IPS-20b (cell line): ENCODE data around the gene USP49.

Experiments used
- H3K27ac ChIP-seq: one replicate; pipeline ENCODE4 v1.5.1; 2013; ENCODE audit warnings: low read length
- H3K27me3 ChIP-seq: 2 replicates; pipeline ENCODE4 v1.6.1; 2013; ENCODE audit warnings: mild to moderate bottlenecking, low read length, inconsistent platforms; ENCODE audit not compliant: insufficient read depth
- H3K36me3 ChIP-seq: 2 replicates; pipeline ENCODE4 v1.6.1; 2013; ENCODE audit warnings: low read depth, mild to moderate bottlenecking, inconsistent platforms, low read length, moderate library complexity; ENCODE audit not compliant: insufficient read depth
- H3K4me1 ChIP-seq: 2 replicates; pipeline ENCODE4 v1.6.1; 2013; ENCODE audit warnings: mild to moderate bottlenecking, control low read depth, inconsistent platforms, low read length, moderate library complexity; ENCODE audit not compliant: insufficient read depth
- H3K4me3 ChIP-seq: 2 replicates; pipeline ENCODE4 v1.5.1; 2013; ENCODE audit warnings: mild to moderate bottlenecking, low read length, inconsistent platforms
- H3K9ac ChIP-seq: 2 replicates; pipeline ENCODE4 v1.6.1; 2013; ENCODE audit warnings: low read depth, mild to moderate bottlenecking, inconsistent platforms, low read length, moderate library complexity
- H3K9me3 ChIP-seq: 2 replicates; pipeline ENCODE4 v1.6.1; 2013; ENCODE audit warnings: mild to moderate bottlenecking, low read depth, low read length, inconsistent platforms; ENCODE audit not compliant: insufficient read depth

The USP49 gene

DNA sequence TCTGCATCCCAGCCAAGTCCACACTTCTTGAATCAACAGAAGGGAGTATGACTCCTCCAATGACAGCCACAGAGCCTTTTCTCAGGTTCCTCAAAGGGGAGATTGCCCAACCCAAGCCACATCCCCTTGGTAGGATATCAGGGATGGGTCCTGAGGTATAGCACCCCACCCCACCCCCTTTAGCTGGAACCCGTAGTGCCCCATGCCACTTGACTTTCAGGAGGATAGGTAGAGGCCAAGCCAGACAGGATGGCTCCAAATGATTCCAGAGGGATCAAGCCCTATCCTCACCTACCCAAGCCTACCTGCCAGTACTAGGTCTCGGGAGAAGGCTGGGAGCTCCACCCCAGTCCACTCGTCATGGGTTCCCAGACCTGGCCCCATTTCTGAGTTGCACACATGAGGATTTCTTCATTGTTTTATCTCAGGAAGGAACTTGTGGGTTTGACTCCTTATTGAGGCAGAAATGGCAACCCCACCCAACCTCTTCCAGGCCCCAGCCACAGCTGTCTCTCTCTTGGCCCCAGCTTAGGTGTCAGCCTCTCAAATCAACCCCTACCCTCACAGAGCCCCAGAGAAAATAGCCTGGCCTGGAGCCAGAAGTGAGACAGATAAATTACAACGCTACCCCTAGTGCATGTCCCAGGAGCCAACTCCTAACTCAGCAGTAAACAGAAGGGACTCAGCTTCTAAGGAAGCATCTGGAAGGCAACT, 42.8 kb upstream of the USP49 start:
- H3K4me1 ChIP-seq, result peaks cover 23% of the 10 kb centered on the region
- H3K27me3 ChIP-seq, result peaks cover 13% of the 10 kb centered on the region; the same call in 1 of the 2 replicates
- H3K4me3 ChIP-seq, result no peak overlapping the region; the same call in 1 of the 2 replicates
- no peak overlapping the region for H3K27ac ChIP-seq
- H3K9me3 ChIP-seq, result no peaks in the 10 kb centered on the region
- peaks cover 36% of the 10 kb centered on the region for H3K36me3 ChIP-seq
- no peak overlapping the region for H3K9ac ChIP-seq

DNA sequence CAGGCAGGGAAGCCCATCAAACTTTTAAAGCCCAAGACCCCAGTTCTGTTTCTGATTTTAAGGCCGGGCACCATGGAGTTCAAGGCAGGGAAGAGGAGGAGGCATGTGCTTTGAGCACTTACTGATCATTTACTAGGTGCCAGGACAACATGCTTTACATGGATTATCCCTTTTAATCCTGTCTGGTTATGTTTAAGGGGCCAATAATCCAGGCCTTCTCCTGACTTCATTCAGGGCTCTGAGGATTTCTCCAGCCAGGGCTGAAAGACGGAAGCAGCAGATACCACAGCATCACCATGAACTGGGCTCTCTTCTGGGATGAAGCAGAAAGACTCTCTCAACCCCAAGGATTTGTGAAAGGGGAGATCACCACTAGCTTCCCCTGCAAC, 42.3 kb upstream of the USP49 start:
- no peak overlapping the region for H3K4me3 ChIP-seq
- H3K36me3 ChIP-seq, result peaks cover 41% of the 10 kb centered on the region
- H3K9me3 ChIP-seq, result no peaks in the 10 kb centered on the region
- H3K4me1 ChIP-seq, result peaks cover 23% of the 10 kb centered on the region
- H3K27me3 ChIP-seq, result peaks cover 13% of the 10 kb centered on the region; the same call in 1 of the 2 replicates
- no peak overlapping the region for H3K27ac ChIP-seq
- no peak overlapping the region for H3K9ac ChIP-seq

DNA sequence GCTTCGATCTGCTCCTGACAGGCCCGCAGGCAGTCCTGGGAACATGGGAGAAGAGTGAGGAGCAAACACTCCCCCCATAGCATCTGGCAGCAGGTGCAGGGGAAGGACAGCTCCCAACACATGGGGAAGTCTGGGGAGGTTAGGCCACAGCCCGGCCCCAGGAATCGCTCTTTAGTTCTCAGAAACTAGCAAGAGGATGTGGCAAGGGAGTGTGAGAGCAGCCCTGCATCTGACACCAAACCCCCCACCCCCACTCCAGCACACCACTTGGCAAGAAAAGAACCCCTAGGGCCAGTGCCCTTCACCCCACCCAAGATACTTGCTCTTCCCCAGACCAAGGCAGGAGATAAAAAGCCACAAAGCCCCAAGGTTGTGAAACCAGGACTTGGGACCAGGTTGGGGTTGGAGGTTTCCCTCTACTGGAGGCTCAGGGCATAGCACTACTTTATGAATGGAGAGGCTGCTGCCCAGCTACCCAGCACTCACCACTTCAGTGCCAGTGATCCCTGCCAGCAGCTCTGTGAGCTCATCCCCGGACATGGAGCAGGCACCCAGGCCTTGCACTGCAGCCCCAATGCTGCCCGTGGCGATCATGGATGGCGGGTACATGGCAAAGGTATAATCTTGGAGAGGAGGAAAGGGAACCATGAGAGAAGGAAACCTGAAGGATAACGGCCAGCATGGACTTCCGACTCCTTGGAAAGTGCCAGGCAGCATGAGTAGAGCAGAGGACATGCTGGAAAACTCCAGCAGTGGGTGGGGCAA, 41.1 kb upstream of the USP49 start:
- Histone ChIP-seq H3K36me3 (peaks cover 53% of the 10 kb centered on the region), H3K27ac (no peak overlapping the region), H3K9me3 (no peaks in the 10 kb centered on the region), H3K4me1 (peaks cover 21% of the 10 kb centered on the region), H3K27me3 (peaks cover 13% of the 10 kb centered on the region; the same call in 1 of the 2 replicates), H3K4me3 (no peak overlapping the region), H3K9ac (no peak overlapping the region)

DNA sequence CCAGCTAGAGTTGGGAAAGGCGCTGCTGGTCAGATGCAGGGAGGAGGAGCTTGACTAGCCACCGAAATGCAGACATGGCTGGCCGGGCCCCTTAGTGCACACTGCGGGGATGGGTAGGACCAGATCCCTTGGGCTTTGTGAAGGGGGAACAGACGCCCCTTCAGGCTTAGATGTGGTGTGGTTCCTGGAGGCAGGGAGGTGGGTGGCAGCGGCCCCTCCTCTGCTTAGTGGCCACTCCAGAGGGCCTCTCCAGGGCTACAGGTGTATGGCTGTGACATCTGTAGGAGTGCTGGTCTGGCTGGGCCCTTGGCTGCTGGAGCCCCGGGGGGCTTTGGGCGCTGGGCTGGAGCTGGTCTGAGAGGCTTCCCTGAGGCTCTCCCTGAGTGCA, 40.5 kb upstream of the USP49 start:
- Histone ChIP-seq H3K36me3 (peaks cover 59% of the 10 kb centered on the region), H3K27me3 (peaks cover 11% of the 10 kb centered on the region; the same call in 1 of the 2 replicates), H3K27ac (no peak overlapping the region), H3K4me1 (peaks cover 21% of the 10 kb centered on the region), H3K9me3 (no peaks in the 10 kb centered on the region), H3K4me3 (no peak overlapping the region), H3K9ac (no peak overlapping the region)

DNA sequence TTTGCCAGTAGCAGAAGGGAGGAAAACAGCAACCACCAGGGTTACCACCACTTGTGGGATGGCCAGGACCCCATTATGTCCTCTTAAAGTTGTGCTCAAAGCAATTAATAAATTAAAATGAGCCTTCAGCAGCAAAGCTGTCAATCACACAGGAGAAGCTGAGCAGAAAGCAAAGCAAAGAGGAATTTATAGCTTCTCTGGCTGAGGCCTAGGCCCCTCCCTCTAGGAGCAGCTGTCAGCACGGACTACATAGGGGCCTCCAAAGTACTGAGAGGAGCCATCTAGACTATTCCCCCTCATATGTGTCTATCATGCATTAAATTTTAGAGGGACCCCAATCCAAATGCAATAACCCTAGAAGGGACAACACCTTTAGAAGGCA, 40.0 kb upstream of the USP49 start:
- peaks cover 64% of the 10 kb centered on the region for H3K36me3 ChIP-seq
- H3K4me1 ChIP-seq, result peaks cover 20% of the 10 kb centered on the region
- H3K9ac ChIP-seq, result no peak overlapping the region

DNA sequence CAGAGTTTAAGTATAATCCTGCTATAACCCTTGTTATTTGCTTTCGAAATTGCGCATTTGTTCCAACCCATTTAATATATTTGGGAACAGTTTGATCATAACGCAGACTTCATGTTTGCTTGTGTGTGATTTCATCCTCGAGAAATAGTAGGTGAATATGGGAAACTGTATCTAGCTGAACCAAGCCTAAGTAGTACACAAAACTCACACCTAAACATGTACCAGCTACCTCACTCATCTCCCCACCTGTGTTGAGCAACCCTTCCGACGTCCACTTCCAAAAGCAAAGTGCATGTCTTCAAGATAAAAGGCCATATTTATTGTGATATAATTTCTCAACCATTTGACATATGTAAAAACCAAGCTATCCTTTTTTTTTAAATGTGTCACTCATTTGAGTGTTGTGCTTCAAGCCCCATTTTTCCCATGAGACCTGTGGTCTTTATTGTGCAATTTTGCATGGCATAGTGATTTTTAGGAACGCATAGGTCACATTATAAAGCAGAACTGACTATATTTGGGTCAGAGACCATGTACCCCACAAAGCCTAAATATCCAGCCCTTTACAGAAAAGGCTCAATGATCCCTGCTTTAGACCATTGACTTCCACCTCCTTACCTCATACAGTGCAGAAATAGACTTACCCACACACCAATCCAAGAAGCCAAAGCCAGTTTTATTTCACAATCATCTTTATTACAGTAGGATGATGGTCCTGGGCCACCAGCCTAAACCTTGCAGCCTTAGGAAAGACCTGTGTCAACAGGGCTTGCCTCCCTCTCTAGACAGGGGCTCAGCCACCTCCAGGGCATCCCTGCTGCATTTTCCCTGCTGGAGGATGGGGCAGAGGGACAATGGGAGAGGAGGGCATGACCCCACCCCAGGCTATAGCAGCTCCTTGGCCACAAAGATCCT, 39.4 kb upstream of the USP49 start:
- Histone ChIP-seq H3K4me3 (no peak overlapping the region), H3K9ac (no peak overlapping the region), H3K27me3 (no peaks in the 10 kb centered on the region), H3K4me1 (peaks cover 13% of the 10 kb centered on the region), H3K9me3 (no peaks in the 10 kb centered on the region), H3K27ac (no peak overlapping the region), H3K36me3 (peaks cover 71% of the 10 kb centered on the region)

More for the DNA sequence above, 40.0 kb upstream of the USP49 start:
- Histone ChIP-seq H3K9me3 (no peaks in the 10 kb centered on the region), H3K27me3 (peaks cover 6% of the 10 kb centered on the region; the same call in 1 of the 2 replicates), H3K27ac (no peak overlapping the region), H3K4me3 (no peak overlapping the region)

DNA sequence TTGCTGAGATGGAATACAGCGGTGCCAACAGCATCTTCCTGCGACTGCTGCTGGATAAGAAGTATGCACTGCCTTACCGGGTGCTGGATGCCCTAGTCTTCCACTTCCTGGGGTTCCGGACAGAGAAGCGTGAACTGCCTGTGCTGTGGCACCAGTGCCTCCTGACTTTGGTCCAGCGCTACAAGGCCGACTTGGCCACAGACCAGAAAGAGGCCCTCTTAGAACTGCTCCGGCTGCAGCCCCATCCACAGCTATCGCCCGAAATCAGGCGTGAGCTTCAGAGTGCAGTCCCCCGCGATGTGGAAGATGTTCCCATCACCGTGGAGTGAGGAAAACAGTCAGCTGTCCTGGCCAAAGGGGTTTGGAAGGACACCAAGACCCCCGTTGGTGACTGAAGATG, 37.2 kb upstream of the USP49 start:
- H3K4me1 ChIP-seq, result no peaks in the 10 kb centered on the region
- H3K9ac ChIP-seq, result no peak overlapping the region
- H3K27ac ChIP-seq, result no peak overlapping the region
- no peaks in the 10 kb centered on the region for H3K9me3 ChIP-seq
- no peaks in the 10 kb centered on the region for H3K27me3 ChIP-seq
- H3K4me3 ChIP-seq, result no peak overlapping the region
- H3K36me3 ChIP-seq, result peaks cover 92% of the 10 kb centered on the region

DNA sequence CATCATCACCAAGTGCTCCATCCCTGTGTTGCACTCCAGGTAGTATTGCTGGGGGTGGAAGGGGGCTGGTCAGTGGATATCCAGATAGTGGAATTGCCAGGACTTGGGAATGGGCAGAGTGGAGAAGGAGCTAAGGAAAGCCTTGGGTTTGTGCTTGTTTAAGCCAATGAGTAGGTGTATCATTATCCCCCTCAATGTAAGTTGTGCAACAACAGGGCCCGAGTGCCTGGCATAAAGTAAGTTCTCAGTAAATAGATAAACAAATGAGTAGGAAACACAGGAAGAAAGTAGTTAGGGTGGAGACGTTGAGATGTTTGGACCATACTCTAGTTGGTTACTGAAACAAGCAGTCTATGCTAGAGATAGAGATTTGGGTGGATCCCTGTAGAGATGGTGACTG, 36.6 kb upstream of the USP49 start:
- Histone ChIP-seq H3K9ac (no peak overlapping the region), H3K27ac (no peak overlapping the region), H3K4me3 (no peak overlapping the region), H3K9me3 (no peaks in the 10 kb centered on the region), H3K27me3 (no peaks in the 10 kb centered on the region), H3K4me1 (no peaks in the 10 kb centered on the region), H3K36me3 (peaks cover 93% of the 10 kb centered on the region)

DNA sequence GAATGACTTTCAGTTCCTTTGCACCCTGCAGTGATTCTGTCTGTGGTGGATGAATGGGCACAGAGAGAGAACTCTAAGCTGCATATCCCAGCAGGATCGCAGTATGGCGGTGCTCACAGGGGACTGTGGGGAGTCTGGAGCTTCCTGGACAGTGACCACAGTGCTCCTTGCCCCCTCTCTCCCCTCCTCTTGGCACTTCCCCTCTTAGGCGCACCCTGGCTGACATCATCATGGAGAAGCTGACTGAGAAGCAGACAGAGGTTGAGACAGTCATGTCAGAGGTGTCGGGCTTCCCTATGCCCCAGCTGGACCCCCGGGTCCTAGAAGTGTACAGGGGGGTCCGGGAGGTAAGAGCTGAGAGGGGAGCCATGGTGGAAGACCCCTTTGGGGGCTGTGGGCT, 34.7 kb upstream of the USP49 start:
- H3K9ac ChIP-seq, result no peak overlapping the region

DNA sequence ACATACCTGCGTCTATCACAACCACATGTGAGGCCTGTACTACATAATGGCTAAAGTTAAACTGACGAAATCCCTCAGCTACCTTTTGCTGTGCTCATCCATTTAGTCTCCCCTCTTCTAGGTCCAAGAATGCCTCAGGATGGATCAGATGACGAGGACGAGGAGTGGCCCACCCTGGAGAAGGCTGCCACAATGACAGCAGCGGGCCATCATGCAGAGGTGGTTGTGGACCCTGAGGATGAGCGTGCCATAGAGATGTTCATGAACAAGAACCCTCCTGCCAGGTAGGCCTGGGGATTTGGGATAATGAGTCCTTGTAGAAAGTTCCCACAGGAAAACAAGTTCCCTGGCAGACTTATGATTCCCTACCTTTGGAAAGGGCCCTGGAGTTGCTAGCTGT, 32.1 kb upstream of the USP49 start:
- H3K4me1 ChIP-seq, result peaks cover 5% of the 10 kb centered on the region
- H3K27me3 ChIP-seq, result no peaks in the 10 kb centered on the region
- no peak overlapping the region for H3K9ac ChIP-seq
- H3K27ac ChIP-seq, result no peak overlapping the region
- no peaks in the 10 kb centered on the region for H3K9me3 ChIP-seq
- no peak overlapping the region for H3K4me3 ChIP-seq
- H3K36me3 ChIP-seq, result peaks cover 82% of the 10 kb centered on the region

More for the DNA sequence above, 34.7 kb upstream of the USP49 start:
- Histone ChIP-seq H3K4me3 (no peak overlapping the region), H3K9me3 (no peaks in the 10 kb centered on the region), H3K27me3 (no peaks in the 10 kb centered on the region), H3K36me3 (peaks cover 89% of the 10 kb centered on the region), H3K27ac (no peak overlapping the region), H3K4me1 (no peaks in the 10 kb centered on the region)

DNA sequence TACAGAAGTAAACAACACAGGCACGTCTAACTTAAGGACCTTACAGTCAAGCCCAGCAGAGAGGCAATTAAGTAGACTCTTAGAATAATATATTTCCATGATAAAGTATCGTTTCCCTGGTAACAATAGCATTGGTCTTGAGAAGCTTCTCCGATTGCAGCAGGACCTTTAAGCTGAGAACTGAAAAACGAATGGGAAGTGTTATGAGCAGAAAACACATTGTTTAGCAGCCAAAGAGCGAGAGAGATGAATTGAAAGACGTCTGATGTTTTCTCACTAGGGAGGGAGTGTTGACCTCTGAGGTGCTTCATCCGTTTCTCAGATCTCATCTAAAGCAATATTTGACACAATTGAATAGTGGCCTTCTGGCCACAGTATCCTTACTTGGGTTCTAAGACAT, 27.0 kb upstream of the USP49 start:
- Histone ChIP-seq H3K9ac (peak overlapping the region; percentile 97), H3K9me3 (no peaks in the 10 kb centered on the region), H3K4me3 (peak overlapping the region; percentile 95), H3K27me3 (no peaks in the 10 kb centered on the region), H3K4me1 (peaks cover 10% of the 10 kb centered on the region), H3K36me3 (peaks cover 31% of the 10 kb centered on the region), H3K27ac (peak overlapping the region; percentile 91)
